Ovary (tissue), 3 donors: ENCODE measurements around the gene AP2M1.

Experiments used
- CTCF ChIP-seq, 3 donors: fragments of 450-650 bp in 2 of 3; fragments of 200-600 bp in 1 of 3; IDR thresholded peaks; one replicate each; pipeline versions ENCODE4 v1.5.1 to v1.8.0; 2016 to 2022; ENCODE audit warnings: antibody characterized with exemption in 3 of 3, mild to moderate bottlenecking in 1 of 3
- POLR2A ChIP-seq: fragments of 450-650 bp; IDR thresholded peaks from one replicate; pipeline ENCODE4 v1.6.1; 2017; ENCODE audit warnings: antibody characterized with exemption, mild to moderate bottlenecking, moderate library complexity
- donor health status: DM: no; HTN: no; CAD: no.

- TF ChIP-seq CTCF (IDR thresholded peaks at IDR 0.05), result no peak
- no peak for TF ChIP-seq POLR2A
Measured at GRCh38 chr3:184173374-184173722, 1.3 kb upstream of the AP2M1 start.
